ENCODE results near the gene SELE.
"Not testable (repeated sequence)": the region's sequence is repeated elsewhere in the genome, so short reads cannot be mapped to it uniquely, and the experiment has no call there.

The SELE gene

GRCh38 chr1:169727307-169727706, 6.6 kb downstream of the SELE start:
- TF ChIP-seq CTCF (IDR thresholded peaks at IDR 0.05; ENCODE audit: control extremely low read depth, extremely low read depth, low read depth, missing control alignments), result no peak
- ChIA-PET POLR2A (no interaction called here), CTCF (interaction anchor here (0.8 to 1.6 kb wide), 5 partner anchors 9 to 82 kb away, joined by 3 to 4 read pairs (median 3); no protein-coding TSS in a partner anchor)
- DNase-seq (ENCODE audit: extremely low spot score), result no peak

GRCh38 chr1:169726851-169727250, 7.0 kb downstream of the SELE start:
- TF ChIP-seq CTCF (IDR thresholded peaks at IDR 0.05; ENCODE audit: control extremely low read depth, extremely low read depth, low read depth, missing control alignments), result no peak
- CTCF ChIA-PET, result interaction anchor here (0.8 to 1.6 kb wide), 5 partner anchors 9 to 83 kb away, joined by 3 to 4 read pairs (median 3); no protein-coding TSS in a partner anchor
- DNase-seq (ENCODE audit: extremely low spot score), result no peak
- POLR2A ChIA-PET, result no interaction called here

- TF ChIP-seq CTCF (IDR thresholded peaks at IDR 0.05; ENCODE audit: control extremely low read depth, extremely low read depth, low read depth, missing control alignments), result no peak
- POLR2A ChIA-PET, result no interaction called here
- CTCF ChIA-PET, result interaction anchor here (0.6 to 1.6 kb wide), 3 partner anchors 14 to 42 kb away, joined by 3 to 4 read pairs (median 3); no protein-coding TSS in a partner anchor
- no peak for DNase-seq (ENCODE audit: extremely low spot score)
Observed at GRCh38 chr1:169725930-169726329, 7.9 kb downstream of the SELE start.

- ChIA-PET CTCF (no interaction called here), POLR2A (no interaction called here)
- DNase-seq (ENCODE audit: extremely low spot score), result no peak
- TF ChIP-seq CTCF (IDR thresholded peaks at IDR 0.05; ENCODE audit: control extremely low read depth, extremely low read depth, low read depth, missing control alignments), result no peak
Observed at GRCh38 chr1:169724168-169724567, 9.7 kb downstream of the SELE start.

- DNase-seq (ENCODE audit: extremely low spot score), result no peak
- ChIA-PET CTCF (no interaction called here), POLR2A (no interaction called here)
- no peak for TF ChIP-seq CTCF (IDR thresholded peaks at IDR 0.05; ENCODE audit: control extremely low read depth, extremely low read depth, low read depth, missing control alignments)
Observed at GRCh38 chr1:169723763-169724162, 10.1 kb downstream of the SELE start.

- ChIA-PET CTCF (no interaction called here), POLR2A (no interaction called here)
- no peak for DNase-seq (ENCODE audit: extremely low spot score)
- TF ChIP-seq CTCF (IDR thresholded peaks at IDR 0.05; ENCODE audit: control extremely low read depth, extremely low read depth, low read depth, missing control alignments), result no peak
Observed at GRCh38 chr1:169722779-169723178, 11.1 kb downstream of the SELE start.

GRCh38 chr1:169715100-169715499, 18.8 kb downstream of the SELE start:
- POLR2A ChIA-PET; DNase-seq (ENCODE audit: extremely low spot score): not testable (repeated sequence)
- CTCF ChIA-PET, result interaction anchor here (1.9 kb wide), 1 partner anchor 114 kb away, joined by 11 read pairs; no protein-coding TSS in a partner anchor

GRCh38 chr1:169713090-169713489, 20.8 kb downstream of the SELE start:
- CTCF ChIA-PET, result interaction anchor here (1.0 to 3.0 kb wide), 16 partner anchors 11 to 162 kb away, joined by 3 to 71 read pairs (median 8); partner anchors contain the start of gene F5
- DNase-seq (ENCODE audit: extremely low spot score); POLR2A ChIA-PET: not testable (repeated sequence)

Data from GM10248 (cell line).